Stimulated activated CD4-positive, alpha-beta T cell treated with anti-CD3 and anti-CD28 coated beads, Interleukin-4, amount 100 ng/mL, for 4 hours (primary cell): ENCODE results near the gene COL4A6.
"Not testable (repeated sequence)": the region's sequence is repeated elsewhere in the genome, so short reads cannot be mapped to it uniquely, and the experiment has no call there.

Experiments used
- DNase-seq, 2 experiments: peaks; one replicate each; pipeline ENCODE4 v3.0.0-alpha.2; 2020

COL4A6 gene

DNA sequence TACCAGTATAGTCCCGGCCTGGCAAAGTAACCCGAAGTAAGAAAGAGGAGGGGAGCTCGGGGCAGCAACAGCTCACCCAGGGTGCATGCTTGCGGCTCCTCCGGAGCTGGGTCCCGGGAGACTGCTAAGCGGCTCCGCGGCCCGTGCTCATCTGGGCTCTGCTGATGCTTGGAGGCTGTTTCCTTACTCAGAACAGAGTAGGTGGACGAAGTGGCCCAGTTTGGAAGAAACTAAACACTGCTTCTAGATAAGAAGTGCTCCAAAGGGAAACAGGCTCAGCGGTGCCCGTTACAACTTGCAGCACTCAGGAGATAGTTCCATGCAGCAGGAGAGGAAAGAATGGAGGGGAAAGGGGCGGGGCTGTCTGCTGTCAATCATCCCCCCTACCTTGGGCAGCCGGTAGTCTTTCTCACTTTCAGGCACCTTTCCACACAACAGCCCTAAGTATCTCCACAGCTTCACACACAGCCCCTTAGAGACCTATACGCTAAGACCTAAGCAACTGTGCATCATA is at the start of gene COL4A6:
Gene COL4A6, minus strand, starts transcription at position 313 of the 514 bp plus-strand sequence. Its CDS starts 226 bp downstream, at position 87.
- DNase-seq, result no peak

DNA sequence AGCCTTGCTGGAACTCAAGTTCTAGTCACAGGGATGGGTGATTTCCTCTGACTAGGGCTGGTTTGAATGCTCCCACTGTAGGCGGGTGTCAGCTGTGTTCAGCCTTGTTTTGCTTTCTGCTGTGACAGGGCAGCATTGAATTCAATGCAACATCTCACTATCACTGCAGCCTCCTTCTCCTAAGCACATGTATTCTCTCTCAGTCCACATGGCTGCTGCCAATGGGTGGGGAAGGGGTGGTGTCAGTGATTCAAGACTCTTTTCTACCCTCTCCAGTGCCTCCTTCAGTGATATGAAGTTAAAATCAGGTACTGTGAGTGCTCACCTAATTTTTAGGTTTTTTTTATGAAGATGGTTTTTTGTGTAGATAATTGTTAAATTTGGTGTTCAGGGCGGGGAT is 47.7 kb upstream of the COL4A6 start:
- DNase-seq, result no peak

DNA sequence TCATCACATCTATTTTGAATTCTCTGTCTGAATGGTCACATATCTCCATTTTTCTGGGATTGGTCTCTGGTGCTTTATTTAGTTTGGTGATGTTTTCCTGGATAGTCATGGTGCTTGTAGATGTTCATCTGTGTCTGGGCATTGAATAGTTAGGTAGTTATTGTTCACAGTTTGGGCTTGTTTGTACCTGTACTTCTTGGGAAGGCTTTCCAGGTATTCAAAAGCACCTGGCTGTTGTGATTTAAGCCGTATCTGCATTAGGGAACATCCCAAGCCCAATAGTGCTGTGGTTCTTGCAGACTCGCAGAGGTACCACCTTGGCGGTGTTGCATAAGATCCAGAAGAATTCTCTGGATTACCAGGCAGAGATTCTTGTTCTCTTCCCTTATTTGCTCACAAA is 46.0 kb upstream of the COL4A6 start:
- DNase-seq, result no peak

DNA sequence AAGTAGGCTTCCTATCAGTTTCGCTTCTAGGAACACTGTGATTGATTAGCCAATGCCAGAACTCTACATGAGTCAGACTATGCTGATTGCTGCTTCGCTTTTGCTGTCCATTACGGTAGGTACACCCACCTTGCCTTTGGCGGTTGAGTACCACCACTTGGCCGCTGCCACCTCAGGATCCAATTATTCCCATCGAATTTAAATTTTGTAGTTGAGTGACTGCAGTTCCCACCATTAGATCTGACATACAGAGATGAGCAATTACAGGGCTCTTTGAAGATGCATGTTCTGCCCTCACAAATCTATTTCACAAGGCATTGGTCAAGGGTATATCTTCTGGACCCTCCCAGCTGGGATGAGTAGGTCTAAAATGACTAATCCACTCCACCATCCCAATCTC is 43.3 kb upstream of the COL4A6 start:
- not testable (repeated sequence) for DNase-seq

DNA sequence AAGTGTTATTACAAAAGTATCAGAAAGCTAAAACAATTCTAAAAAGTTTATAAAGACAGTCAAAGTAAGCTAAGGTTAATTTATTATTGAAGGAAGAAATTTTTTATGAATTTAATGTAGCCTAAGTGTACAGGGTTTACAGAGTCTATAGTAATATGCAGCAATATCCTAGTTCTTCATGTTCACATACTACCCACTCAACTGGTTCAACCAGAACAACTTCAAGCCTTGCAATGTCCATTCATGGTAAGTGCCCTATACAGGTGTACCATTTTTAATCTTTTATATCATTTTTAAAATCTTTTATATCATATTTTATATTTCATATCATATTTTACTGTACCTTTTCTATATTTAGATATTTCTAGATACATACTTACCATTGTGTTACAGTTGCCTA is 35.8 kb upstream of the COL4A6 start:
- DNase-seq, result no peak

DNA sequence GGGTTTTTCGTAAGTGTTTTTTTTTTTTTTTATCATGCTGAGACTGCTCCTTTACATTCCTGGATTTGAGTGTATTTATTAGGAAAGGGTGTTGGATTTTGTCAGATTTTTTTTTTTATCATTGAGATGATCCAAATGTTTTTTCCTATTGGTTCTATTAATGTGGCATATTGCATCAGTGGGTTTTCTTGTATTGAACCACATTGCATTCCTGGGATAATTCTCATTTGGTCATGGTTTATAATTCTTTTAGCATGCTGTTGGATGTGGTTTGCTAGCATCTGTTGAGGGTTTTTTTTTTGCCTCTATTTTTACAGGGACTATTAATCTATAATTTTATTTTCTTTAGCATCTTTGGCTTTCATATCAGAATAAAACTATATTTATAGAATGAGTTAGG is 30.3 kb upstream of the COL4A6 start:
- DNase-seq, result no peak

DNA sequence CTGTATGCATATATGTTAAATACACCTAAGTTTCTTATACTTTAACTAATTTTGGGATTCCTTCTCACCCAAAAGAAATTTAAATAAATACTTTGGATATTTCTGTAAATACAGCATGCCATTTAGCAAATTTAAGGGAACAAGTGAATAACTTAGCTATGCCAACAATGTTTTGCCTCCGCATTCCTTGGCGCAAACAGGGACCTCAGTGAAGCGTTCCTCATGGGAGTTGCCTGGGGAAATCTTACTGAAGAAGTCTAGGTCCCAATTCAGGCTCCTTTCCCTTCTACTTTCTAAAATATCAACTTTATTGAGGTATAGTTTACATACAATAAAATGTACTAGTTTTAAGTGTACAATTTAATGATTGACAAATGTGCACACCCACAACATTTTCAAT is 26.4 kb upstream of the COL4A6 start:
- no peak for DNase-seq

DNA sequence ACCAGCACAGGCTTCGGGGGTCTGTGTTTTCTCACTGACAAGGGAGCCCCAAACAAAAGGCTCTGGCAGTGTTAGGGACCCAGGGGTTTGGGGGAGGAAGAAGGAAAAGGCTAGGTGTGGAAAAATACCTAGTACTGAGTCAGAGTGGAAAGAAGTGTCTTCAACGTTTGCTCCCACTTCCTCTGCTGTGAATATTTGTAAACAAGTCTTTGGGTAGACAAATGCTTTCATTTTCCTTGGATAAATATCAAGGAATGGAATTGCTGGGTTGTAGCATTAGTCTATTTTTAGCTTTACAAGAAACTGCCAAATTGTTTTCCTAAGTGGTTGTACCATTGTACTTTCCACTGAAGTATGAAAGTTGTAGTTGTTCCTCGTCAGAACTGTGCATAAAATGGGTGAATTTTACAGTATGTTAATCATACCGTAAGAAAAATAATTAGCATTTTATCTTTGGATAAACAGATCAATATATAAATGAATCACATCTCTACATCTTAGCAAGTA is 18.8 kb upstream of the COL4A6 start:
- DNase-seq, result no peak

DNA sequence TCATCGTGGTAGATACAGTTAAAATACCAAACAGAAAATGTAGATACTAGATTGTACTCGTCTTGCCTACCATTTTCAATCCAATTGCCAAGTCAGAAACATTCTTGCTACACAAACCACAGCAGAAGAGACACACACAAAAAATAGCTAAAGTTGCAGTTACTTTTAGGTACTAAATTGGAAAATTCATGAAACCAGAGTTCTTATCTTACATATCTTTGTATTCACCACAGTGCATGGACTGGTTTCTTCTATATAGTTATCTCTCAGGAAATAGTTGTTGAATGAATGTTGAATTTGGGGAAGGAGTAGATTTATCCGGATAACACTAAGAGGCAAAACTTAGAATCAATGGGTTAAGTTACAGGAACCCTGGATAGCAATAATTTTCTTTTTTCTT is 15.6 kb upstream of the COL4A6 start:
- DNase-seq, result no peak

DNA sequence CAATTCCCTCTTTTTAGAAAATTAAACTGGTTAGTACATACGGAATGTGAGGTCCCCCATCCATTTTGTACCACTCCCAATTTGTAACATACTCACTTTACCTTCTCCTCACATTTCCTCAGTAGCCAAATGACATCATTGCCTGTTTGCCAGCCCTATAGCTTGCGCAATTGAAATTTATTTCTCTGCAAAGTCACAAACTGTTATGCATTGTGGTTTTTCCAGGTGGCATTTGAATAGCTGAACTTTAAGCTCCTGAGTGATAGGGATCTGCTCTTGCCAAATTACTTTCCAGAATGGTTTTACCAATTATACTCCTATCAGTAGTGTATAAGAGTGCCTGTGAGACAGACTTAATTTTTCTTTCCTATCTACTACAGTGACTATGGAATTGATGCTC is 9.1 kb upstream of the COL4A6 start:
- DNase-seq, result no peak

DNA sequence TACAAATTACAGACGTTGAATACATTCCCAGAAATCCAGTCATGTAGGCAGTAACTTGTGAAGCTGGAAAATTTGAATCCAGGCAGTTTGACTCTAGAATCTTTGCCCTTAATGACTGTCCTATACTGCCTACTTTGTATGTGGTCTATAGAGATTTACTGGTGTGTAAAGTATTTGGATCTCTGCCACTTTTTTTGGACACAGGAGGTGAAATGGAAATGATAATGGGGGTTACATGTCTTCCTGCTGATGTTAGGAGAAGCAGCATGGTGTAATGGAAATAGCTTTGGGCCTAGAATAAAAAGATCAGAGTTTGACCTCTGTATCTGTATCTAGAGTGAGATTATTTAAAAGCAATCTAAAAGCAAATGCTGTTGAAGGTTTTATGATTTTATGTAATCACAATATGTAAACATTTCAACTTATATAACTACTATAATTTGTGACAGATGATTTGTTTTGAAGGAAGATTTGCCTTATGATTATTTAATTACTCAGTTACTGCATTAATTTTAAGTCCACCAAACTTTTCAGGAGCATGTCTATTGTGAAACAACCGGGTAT is 4.8 kb upstream of the COL4A6 start:
- no peak for DNase-seq

DNA sequence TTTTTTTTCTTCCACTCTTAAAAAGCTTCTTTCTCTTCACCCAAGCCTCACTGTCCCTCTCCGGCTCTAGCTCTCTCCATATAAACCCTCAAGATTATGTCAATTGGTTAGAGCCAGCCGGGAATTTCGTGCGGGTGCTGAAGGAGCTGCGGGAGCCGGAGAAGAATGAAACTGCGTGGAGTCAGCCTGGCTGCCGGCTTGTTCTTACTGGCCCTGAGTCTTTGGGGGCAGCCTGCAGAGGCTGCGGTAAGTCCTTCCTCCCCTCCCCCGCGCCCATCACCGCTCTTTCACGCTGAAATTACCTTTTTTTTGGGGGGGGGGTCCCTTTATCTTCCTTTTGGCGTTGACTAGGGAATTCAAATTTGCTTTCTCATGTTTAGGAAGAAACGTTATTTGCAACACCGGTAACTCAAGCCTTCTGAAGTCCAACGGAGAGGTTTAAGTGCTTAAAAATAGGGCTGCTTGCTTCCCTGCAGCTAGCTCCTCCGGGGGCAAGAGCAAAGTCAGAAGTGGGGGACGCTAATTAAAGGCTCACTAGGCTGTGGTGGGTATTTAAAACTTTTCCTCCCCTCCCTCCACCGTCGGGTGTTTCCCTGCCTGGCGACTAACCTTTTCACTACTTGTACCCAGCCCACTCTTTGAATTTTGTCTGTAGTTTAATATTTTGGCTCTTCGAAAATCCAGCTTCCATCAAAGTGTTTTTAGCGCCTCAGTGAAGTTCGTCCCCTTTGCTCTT is 1.9 kb upstream of the COL4A6 start:
- no peak for DNase-seq

DNA sequence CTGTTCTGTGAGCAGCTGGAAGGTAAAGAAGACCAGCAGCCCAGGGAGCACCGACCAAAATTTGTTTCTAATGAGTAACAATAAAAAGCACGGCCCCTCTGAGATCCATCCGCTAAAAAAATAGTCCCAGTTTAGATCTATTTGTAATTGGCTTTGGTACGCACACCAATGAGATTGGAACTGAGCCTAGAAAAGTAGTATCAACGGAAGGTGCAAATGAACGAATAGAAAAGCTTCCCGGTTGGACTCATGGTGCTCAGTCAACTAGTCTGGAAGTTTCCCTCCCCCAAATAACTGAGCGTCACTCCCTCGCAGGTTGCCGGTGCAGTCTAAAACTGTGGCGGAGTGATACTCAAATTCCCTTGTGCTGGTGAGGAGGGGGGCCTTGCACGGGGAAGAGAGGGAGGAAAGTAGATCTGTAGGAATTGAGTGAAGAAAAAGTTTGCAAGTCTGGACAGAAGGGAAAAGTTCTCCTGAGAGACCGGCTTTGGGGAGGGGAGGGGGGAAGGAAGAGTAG is 1.3 kb upstream of the COL4A6 start, which contains the start of gene COL4A5:
Gene COL4A5, plus strand, starts transcription at position 413 of the 517 bp plus-strand sequence. CDS start 288 bp downstream, outside the sequence.
- no peak for DNase-seq

DNA sequence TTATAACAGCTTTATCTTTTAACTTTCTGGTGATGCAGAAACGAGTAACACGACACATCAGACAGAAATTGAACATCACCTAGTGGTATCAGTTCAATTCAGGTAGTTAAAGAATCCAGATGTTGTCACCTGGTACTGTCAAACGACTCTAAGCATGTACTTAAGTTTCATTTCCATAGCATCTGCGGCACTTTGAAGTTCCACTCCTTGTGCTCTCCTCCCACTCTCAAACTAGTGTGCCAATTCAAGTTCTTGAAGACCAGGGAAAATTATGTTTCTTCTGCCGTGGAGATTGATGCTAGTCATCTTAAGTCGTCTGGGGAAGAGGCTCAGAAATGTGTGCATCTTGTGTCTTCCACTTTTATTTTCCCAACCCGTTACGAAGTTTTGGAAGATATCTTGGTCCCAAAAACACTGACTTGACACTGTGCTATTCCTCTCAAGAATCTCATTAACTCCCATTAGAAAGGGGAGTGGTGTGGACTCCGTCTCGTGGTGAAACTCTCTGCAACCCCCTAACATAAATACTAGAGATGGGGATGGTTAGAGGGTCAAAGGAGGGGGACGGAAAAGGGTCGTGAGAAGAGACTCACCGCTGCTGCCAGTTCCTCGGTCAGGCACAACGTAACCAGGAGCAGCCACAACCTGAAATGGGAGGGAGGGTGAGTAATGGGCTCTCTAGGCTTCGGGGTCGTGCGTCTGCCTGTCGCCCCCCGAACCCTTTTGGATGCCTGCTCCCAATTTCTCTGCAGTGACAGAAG is 693 bp downstream of the COL4A6 start:
- no peak for DNase-seq

DNA sequence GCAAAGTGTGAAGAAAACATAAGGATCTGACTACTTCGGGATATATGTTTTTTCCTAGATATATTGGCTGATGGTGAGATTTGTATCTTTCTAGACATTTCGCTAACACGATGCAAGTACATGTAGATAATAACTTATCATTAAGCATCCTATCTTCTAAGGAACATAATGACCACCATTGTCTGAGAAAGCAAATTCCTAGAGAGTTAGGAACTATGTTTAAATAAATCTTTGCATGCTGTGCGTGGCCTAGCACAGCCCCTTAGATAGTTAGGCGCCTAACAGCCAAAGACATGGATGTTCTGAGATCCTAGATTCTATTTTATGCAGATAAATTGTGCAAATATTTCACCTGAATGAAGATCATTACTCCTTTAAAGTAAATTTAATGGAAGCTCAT is 3.0 kb downstream of the COL4A6 start:
- no peak for DNase-seq

DNA sequence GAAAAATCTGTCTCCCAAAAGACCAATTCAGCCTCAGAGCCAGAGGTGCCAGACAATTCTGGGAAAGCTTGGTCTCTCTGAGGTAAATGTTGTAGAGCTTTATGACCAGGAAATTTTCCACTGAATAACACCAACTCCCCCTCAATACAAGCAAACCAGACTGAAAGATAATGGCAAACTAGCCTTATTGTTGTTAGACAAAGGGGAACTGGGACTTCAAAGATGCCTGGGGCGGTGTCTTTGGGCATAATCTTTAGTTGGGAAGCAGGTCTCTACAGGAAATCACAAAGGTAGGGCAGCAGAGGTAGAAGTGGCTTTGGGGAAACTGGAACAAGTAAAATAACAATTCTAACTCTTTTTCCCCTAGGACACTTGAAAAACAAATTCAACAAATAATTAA is 12.0 kb downstream of the COL4A6 start:
- DNase-seq, result no peak

DNA sequence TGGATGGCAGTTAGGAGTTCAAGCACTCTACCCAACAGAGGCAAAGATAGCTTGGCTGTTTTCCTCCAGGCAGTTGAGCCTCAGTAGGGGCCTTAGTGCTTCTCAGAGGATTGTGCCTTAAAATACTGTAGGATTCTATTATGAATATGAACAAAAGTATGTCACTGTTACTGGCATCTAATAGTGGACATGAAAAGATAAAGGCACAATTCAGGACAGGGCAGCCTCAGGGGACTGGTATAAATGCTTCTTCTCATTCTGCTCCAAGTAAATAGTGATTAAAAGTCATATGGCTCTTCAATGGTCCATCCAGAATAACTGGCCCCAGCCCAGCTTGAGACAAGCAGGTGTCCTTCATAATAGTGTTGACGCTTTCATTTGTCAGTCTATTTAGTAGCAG is 17.7 kb downstream of the COL4A6 start:
- DNase-seq, result no peak

DNA sequence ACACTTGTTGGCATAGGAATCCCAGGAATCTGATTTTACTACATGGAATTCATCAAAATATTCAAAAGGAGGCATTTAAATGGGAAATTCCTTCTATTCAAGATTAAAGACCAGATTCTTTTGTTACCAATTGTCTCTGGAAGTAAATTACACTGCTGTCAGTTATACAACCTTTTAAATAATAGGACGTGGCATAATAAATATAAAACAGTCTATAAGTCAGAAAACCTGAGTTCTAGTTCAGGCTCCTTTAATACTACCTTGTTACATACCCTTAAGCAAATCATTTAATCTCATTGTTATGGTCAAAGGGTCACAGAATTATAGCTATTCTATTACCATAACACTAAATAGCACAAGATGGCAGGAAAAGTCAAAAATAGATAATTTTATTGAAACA is 18.8 kb downstream of the COL4A6 start:
- DNase-seq, result no peak

DNA sequence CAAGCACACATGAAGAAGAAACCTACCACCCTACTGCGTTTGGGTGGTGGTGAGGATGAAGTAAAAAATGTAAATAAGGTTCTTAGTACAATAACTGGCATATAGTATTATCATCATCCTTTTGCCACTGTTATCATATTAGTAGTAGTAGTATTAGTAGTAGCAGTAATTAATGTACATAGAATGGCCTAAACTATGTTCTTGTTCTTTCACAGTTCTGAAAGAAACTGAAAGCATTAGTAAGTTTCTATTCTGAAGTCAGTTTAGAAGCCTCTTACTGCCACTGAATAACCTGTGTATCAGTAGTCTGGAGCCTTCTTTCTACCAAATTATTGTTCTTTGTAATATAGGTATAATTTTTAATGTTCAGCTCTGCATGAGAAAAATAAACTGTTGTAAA is 21.0 kb downstream of the COL4A6 start:
- DNase-seq, result no peak

DNA sequence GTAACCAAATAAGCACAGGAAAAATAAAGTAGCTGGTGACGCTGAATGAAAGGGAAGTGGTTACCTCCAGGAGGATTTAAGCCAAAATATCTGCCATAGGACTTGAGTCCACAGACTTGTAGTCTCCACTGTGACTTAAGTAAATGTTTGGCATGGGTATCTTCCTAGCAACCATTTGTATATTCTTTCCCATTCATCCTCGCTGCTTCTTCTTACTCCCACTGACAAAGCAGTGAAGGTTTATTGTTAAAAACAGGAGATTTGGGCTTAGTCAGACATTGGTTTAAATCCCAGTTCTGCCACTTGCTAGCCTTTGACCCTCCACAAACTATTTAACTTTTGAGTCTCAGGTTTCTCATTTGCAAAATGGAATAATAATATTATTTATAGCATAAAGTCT is 22.3 kb downstream of the COL4A6 start:
- no peak for DNase-seq

DNA sequence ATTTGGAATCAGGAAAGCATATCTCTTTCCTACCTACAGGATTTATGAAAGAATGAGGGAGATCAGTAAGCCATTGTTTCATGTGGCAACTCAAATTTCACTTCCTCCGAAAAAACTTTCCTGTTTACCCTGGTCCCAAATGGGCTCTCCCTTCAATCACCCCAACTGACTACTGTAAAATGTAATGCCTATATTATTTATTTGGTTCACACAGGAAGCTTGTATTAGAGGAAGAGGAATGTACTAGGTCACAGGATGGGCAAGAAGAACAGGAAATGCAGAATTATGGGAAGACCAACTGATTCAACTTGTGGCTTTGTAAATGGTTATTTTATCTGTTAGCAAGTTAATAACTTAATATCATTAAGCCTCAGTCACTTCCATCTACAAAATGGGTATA is 23.1 kb downstream of the COL4A6 start:
- no peak for DNase-seq

DNA sequence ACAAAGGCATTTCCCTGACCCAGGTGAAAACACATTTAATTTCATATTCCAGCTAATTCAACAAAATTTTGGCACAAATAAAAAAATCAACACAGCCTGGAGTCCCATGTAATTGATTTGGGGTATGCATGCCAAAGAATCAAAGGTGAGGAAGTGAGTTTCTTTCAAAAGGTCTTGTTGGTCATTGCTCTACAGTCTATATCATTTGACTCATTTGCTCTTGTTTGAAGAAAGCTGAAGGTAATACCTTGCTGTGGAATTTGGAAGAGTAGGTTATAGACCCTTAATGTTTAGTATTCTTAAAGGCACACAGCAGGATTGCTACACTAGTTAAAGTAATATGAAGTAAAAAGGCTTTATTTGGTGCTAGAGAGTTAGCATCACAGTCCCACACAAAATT is 25.4 kb downstream of the COL4A6 start:
- no peak for DNase-seq

DNA sequence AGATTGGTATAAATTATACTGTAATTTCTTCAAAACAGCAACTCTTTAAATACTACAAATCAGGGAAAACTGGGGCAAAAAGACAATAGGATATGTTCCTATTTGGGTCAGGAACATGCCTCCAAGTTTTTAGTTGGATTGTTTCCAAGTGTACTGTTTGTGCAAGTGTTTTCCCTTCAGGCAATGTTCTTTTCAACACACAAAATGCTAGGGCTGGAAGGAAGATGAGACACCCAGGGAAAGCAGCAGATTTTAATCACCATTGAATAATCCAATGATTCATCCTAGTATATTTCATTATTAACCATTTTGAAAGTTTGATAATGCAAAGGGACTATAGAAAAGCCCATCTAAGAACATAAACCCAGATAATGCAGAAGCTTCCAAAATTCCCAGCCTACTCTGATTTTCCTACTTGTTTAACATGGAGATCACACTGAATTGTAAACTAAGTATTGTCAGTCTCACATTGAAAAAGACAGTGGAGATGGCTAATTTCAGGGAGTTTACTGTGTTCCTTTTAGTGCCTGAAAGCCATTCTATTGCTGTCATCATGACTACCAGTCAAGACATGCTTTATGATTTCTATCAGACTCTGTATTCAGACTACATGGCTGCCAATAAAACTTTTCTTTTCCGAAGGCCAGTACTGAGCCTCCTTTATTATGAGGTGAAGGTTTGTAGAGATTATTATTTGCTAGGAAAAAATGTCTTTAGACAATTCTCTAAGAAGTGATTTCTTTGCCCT is 38.6 kb downstream of the COL4A6 start:
- no peak for DNase-seq
